Globus pallidus (tissue), 1 donor: ENCODE measurements around the gene CDH4.
"Not testable (repeated sequence)": the region's sequence is repeated elsewhere in the genome, so short reads cannot be mapped to it uniquely, and the experiment has no call there.

Source experiments
- DNase-seq: peaks from one replicate; pipeline ENCODE4 v3.0.0-alpha.2; 2015; ENCODE audit warnings: low spot score

CDH4 gene

DNA sequence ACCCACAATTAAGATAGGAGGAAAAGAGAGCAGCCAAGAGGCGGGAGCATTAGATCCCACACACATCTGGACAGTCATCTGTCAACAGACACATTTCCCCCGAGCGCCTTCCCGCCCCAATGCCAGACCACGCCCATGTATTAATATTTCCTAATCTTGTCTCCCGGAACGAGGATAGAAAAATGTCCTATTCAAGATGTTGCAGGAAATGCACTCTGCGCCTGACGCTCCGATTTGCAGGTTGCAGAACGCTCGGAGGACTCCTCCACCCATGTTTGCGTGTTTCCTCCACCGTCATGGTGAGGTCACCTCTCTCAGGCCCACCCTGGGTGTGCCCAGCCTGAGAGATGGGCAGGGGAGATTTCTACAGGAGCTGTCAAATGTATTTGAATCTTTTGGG lies 598.4 kb downstream of the CDH4 start:
- no peak for DNase-seq

- DNase-seq = no peak
Observed at GRCh38 chr20:61850926-61851900, 599.2 kb downstream of the CDH4 start.

- DNase-seq = no peak
Observed at GRCh38 chr20:61852268-61853072, 600.4 kb downstream of the CDH4 start.

DNA sequence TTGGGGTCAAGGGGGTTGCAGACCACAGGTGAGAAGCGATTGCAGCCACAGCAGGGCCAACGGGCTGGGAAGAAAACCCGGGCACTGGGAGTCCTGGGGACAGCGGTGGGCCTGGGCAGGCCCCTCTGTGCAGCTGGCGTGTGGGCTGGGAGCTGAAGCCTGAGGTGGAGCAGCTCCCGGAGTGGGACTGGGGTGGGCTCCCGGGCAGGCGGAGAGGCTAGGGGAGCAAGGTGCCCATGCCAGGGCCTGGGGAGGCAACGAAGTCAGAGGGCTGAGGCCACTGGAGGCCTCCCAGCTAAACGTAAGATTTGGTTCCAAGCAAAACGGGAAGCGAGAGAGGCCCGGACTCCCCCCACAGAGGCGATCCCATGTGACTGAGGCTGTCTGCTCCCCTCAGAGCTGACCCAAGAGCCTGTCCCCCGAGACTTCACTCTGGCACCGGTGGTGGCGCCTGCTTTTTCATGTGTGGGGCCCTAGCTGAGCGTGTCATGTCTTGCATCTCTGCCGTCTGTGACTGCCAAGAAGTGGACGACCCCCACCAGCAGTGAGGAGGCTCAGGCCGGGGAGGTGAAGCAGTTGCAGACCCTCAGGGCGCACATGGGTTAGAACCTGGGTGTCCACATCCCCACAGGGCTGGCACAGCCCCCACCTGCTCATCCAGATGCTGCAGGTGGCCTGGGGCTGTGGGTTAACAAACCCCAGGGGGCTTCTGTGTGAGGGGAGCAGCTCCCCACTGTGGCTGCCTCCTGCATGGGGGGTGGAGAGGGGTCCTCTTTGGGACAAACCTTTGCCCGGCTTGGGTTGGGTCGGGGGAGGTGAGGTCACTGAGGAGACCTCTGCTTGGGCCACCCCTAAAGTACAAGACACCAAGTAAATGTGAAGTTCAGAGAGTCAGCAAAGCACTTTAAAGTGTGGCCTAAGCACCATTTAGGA lies 601.3 kb downstream of the CDH4 start:
- no peak for DNase-seq

GRCh38 chr20:61854538-61854937 lies 602.5 kb downstream of the CDH4 start:
- DNase-seq = not testable (repeated sequence)

DNA sequence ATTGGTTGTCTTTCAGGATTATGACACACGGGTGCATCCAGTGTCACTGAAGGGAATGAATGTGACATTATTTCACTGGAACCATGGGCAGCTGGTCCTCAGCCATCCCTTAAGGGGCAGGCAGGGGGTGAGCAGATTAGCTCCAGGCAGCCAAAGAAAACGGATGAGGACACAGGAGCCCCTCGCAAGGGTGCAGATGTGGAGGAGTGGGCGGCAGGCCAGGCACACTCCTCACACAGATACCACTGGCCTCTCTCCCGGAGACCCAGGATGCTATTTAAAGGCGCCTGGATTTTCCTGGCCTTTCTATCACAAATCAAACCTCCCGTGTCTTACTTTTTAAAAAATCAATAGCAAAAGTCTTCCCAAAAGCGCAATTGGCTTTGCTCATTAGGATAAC lies 603.2 kb downstream of the CDH4 start:
- no peak for DNase-seq

DNA sequence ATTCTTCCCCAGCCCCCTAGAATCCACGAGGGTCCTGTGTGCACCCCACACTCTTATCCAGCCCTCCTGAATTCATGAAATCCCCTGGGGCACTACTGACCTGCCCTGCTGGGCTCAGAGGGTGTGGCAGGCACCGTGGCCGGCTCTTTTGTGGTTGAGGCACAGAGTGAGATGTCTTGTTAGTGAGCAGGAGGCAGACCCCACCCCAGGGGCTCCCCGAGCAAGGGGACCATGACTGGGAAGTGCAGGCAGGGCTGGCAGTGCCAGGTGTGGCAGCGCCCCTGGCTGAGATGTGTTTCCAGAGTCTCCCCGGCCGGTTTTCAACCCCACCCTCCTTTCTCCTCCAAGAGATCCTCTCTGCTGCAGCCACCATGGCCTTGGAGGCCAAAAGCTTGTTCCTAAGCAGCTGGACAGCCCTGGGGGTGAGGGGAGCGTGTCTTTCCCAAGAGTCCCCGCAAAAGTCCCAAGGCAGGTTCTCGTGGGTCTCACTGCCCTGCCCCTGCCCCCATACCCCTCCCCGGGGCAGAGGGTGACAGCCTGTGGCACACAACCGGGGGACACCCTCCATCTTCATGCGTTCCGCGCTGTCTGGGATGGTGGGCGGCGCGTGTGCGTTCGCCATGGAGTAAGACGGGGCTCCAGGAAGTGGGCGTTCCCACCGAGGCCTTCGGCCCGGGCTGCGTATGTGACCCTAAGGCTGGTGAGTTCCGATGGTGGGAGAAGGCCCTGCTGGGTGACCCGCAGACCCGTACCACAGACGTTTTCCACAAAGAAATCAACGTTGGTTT lies 604.8 kb downstream of the CDH4 start:
- no peak for DNase-seq

DNA sequence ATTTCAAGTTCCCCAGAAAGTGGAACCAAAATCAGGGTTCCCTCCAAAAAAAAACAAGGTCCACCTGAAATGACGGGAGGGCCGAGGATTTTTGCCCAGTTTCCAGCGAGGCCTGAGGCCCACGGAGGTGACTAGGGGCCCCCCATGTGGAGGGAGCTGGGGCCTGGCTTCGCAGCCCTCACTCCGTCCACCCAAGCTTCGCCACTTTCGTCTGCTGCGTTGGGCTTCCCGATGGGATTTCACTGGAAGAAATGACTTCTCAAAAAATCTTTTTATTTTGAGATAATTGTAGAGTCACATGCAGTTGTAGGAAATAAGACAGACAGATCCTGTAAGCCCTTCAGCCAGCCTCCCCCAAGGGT lies 605.3 kb downstream of the CDH4 start:
- DNase-seq = no peak

DNA sequence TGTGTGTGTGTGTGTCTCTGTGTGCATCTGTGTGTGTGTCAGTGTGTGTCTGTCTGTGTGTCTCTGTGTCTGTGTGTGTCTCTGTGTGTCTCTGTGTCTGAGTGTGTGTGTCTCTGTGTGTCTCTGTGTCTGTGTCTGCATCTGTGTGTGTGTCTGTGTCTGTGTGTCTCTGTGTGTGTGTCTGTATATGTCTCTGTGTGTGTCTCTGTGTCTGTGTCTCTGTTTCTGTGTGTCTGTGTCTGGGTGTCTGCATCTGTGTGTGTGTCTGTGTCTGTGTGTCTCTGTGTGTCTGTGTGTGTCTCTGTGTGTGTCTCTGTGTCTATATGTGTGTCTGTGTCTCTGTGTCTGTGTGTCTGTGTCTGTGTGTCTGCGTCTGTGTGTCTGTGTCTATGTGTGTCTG lies 605.8 kb downstream of the CDH4 start:
- no peak for DNase-seq

- no peak for DNase-seq
Observed at GRCh38 chr20:61859767-61860166, 607.7 kb downstream of the CDH4 start.

DNA sequence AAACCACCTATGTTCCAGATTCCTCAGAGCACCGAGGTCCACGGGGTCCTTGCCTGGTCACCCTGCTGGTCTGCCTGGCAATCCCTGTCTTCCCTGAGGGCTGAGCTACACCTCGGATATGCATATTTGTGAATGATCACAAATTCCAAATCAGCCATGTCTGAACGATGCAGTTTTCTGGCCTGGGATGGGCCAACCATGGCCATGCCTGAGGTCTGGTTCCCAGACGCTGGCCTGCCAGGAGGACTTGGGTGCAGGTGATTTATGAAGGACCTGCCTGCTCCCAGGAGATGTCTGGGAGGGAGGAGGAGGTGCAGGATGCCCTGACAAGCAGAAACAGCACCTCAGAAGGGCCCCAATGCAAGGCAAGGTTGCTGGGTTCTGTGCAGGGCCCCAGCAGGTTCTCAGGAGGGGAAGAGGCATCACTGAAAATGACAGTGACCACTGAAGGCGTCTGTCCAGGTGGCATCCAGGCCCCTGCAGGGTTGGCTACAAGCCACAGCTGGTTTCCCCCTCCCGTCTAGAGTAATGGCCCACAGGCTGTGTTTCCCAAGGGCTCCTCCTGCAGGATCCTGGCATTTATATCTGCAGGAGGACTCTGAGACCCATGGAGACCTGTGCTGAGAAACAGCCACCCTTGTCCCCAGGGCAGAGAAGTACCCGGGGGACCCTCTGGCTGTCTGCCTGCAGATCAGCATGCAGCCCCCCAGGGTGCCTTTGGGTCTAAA lies 608.4 kb downstream of the CDH4 start:
- DNase-seq = no peak

DNA sequence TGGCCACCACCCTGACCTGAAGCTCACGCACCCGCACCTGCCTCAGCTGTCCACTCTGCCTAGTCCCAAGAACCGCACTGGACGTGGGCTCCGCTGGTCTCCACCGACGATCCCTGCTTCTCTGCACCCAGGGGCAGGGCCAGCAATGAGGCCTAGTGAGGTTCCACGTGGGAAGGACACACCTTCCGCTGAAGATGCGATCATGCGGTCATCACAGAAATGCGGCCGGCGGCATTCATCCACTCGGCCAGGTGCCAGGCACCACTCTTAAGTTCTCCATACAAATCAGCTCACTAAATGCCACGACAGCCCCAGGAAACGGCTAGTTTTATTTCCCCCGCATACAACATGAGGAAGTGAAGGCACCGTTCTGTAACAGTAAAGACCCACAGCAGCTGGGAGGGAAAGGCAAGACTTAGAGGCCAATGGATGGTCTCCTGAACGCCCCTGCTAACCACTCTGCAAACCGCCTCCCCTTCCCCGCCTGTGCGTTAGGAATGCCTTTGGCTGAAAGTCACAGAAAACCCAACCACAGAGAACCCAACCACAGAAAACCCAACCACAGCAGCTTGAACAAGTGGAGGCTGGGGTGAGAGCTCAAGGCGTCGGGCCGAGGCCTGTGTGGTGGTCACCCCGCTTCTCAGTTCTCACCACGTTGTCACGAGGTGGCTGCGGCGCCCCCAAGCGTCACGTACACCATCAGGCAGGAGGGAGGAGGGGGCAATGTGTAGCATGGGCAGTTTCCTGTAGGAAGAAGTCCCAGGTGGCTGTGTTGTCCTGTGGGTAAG lies 609.2 kb downstream of the CDH4 start:
- DNase-seq = no peak

- no peak for DNase-seq
Observed at GRCh38 chr20:61861858-61862257, 609.8 kb downstream of the CDH4 start.

GRCh38 chr20:61862881-61863280 lies 610.8 kb downstream of the CDH4 start:
- DNase-seq = no peak

GRCh38 chr20:61864481-61864880 lies 612.4 kb downstream of the CDH4 start:
- peak; percentile 16 for DNase-seq

- DNase-seq = no peak
Observed at GRCh38 chr20:61865353-61865752, 613.3 kb downstream of the CDH4 start.

- DNase-seq = no peak
Observed at GRCh38 chr20:61866165-61866564, 614.1 kb downstream of the CDH4 start.

- no peak for DNase-seq
Observed at GRCh38 chr20:61868006-61868405, 615.9 kb downstream of the CDH4 start.

DNA sequence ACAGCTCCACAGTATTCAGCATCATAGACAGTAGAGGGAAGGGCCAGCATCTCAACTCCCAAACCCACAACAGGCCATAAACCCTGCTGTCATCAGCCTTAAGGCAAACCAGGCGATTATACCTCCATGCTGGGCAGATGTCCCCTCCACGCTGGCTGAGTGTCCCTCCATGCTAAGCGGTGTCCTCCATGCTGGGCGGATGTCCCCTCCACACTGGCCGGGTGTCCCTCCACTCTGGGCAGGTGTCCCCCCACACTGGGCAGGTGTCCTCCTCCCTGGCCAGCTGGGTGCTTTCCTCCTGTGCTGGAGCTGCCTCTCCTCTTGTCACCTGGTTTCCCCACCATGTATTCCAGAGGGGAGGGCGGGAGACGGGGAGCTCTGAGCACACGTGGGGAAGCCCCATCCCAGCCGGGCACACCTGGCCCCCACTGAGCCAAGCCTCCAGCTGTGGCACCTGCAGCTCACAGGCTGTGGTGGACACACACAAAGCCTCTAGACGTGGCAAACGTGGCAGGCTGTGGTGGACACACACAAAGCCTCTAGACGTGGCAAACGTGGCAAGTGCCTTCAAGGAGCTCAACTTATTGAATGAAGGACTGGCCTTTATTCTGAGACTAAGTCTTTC lies 616.5 kb downstream of the CDH4 start:
- DNase-seq = no peak
